NCI-H2196 (cell line): ENCODE measurements around the gene PRKRIP1.
"Not testable (repeated sequence)": the region's sequence is repeated elsewhere in the genome, so short reads cannot be mapped to it uniquely, and the experiment has no call there.

ENCODE experiments used
- DNase-seq: peaks from one replicate; lab custom pipeline; 2025; ENCODE audit not compliant: unreplicated experiment; lab: John Stamatoyannopoulos, UW

PRKRIP1 gene

GRCh38 chr7:102429141-102429899 is 33.2 kb downstream of the PRKRIP1 start:
- DNase-seq = no peak

- DNase-seq = peak; percentile 61
These were observed 35.6 kb downstream of the PRKRIP1 start for GRCh38 chr7:102431617-102432298.

GRCh38 chr7:102432442-102433218 is 36.5 kb downstream of the PRKRIP1 start:
- no peak for DNase-seq

GRCh38 chr7:102433219-102434038 is 37.3 kb downstream of the PRKRIP1 start, which contains the start of gene ORAI2:
Gene ORAI2, plus strand, starts transcription at chr7:102433575. Its CDS starts 5,382 bp downstream, at chr7:102438957.
- DNase-seq = peak; percentile 80

- no peak for DNase-seq
These were observed 37.9 kb downstream of the PRKRIP1 start for GRCh38 chr7:102434039-102434486.

GRCh38 chr7:102436118-102436517 is 40.0 kb downstream of the PRKRIP1 start:
- no peak for DNase-seq

GRCh38 chr7:102439963-102440795 is 44.0 kb downstream of the PRKRIP1 start:
- DNase-seq = peak; percentile 70

- no peak for DNase-seq
These were observed 49.0 kb downstream of the PRKRIP1 start for GRCh38 chr7:102444961-102445673.

- no peak for DNase-seq
These were observed 49.5 kb downstream of the PRKRIP1 start for GRCh38 chr7:102445674-102446071.

GRCh38 chr7:102446387-102447156 is 50.4 kb downstream of the PRKRIP1 start:
- DNase-seq = no peak

- no peak for DNase-seq
These were observed 51.1 kb downstream of the PRKRIP1 start for GRCh38 chr7:102447311-102447710.

- no peak for DNase-seq
These were observed 53.0 kb downstream of the PRKRIP1 start for GRCh38 chr7:102449136-102449535.

- DNase-seq = peak; percentile 15
These were observed 54.1 kb downstream of the PRKRIP1 start for GRCh38 chr7:102450242-102450641.

GRCh38 chr7:102451371-102452054 is 55.4 kb downstream of the PRKRIP1 start:
- DNase-seq = no peak

- no peak for DNase-seq
These were observed 56.3 kb downstream of the PRKRIP1 start for GRCh38 chr7:102452451-102452850.

GRCh38 chr7:102453319-102453718 is 57.2 kb downstream of the PRKRIP1 start:
- DNase-seq = no peak

GRCh38 chr7:102454468-102454867 is 58.3 kb downstream of the PRKRIP1 start:
- DNase-seq = peak; percentile 48

- DNase-seq = not testable (repeated sequence)
These were observed 58.8 kb downstream of the PRKRIP1 start for GRCh38 chr7:102454932-102455331.
